Activated T-helper 2 cell treated with anti-CD3 and anti-CD28 coated beads, Interferon-gamma antibody, Interleukin-2, Interleukin-4, amounts not matched to agents 10 μg/mL and 5 μg/mL and 100 μg/mL, durations not matched to agents 14 hours and 24 hours and 36 hours (primary cell): Measurements from ENCODE around the gene LAMTOR4. TPM values are rescaled to one million over a fixed set of nuclear protein-coding genes. Genes with fewer than 3 reads are reported as not detected.
"Not testable (repeated sequence)": the region's sequence is repeated elsewhere in the genome, so short reads cannot be mapped to it uniquely, and the experiment has no call there.

ENCODE experiments used
- DNase-seq: peaks from one replicate; pipeline ENCODE4 v3.0.0; 2021; ENCODE audit warnings: low spot score
- H3K27ac Mint-ChIP-seq: one replicate; pipeline ENCODE4 v1.8.0; 2021; ENCODE audit warnings: mixed read lengths
- H3K27me3 Mint-ChIP-seq: one replicate; pipeline ENCODE4 v1.8.0; 2021; ENCODE audit warnings: low read depth, mixed read lengths
- H3K36me3 Mint-ChIP-seq: one replicate; pipeline ENCODE4 v1.8.0; 2021; ENCODE audit warnings: low read depth, mixed read lengths
- H3K4me1 Mint-ChIP-seq: one replicate; pipeline ENCODE4 v1.8.0; 2021; ENCODE audit warnings: low read depth, mixed read lengths
- H3K4me3 Mint-ChIP-seq: one replicate; pipeline ENCODE4 v1.8.0; 2021; ENCODE audit warnings: low read depth, mild to moderate bottlenecking, moderate library complexity, mixed read lengths
- H3K9me3 Mint-ChIP-seq: one replicate; pipeline ENCODE4 v1.8.0; 2021; ENCODE audit warnings: mixed read lengths
- intact Hi-C: fragments of 100-400 bp; cut with micrococcal nuclease; formaldehyde crosslinking; loops from one replicate; pipeline ENCODE4 v1.15.1; 2023
- total RNA-seq: library from RNA; stranded (reverse); gene quantifications from 2 replicates; pipeline ENCODE4 v1.2.3, GENCODE V29; 2022

LAMTOR4 gene
- total RNA-seq, 1 donor from 2014 or later = 130 TPM

DNA sequence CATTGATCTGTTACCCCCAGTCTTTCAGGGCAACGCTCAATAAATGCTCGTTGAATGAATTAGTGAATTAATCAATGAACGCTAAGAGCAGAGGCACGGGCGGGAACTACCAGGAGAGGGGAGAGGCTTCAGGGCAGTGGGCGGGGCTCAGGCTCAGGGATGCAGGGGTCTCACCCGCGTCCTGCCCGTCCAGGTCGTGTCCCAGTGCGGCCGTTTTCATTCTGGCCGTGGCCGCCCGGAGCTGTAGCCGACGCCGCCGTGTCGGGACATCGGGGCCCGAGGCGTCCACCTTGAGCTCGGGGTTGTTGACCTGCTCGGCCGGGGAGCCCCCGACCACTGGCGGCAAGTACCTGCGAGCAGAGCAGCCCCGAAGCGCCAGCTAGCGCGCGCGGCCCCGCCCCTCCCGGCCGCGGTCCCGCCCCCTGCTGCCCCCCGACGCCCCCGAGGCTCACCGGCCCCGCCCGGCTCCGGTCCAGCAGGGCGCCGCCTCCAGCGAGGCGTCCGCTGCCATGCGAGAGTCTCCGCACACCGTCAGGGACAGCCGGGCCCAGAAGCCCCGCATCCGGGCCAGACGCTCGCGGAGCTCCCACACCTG, 22.5 kb downstream of the LAMTOR4 start:
- no peak for DNase-seq
- intact Hi-C loops = no loop called here

DNA sequence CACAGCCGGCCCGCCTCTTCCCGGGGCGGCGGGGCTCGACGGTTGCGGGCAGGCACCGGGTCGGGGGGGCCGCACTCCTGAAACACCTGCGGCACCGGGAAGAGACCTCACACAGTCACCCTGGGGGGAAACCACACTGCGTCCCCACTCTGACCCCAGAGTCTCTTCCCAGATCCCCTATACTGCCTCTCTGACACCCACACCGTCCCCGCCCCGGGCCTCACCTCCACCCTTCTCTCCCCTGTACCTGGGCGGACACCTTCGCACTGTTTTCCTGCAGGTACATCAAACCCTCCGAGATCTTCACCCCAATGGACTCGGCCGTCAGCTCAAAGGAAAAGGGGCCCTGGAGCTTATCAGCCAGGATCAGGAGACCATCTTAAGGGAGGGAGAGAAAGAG, 23.1 kb downstream of the LAMTOR4 start:
- H3K36me3 Mint-ChIP-seq = peaks cover 8% of the 10 kb centered on the region
- intact Hi-C loops = no loop called here
- peak overlapping the region; percentile 69 for H3K4me3 Mint-ChIP-seq
- no peak for DNase-seq
- no peak overlapping the region for H3K27ac Mint-ChIP-seq
- no peaks in the 10 kb centered on the region for H3K9me3 Mint-ChIP-seq
- H3K27me3 Mint-ChIP-seq = peaks cover 8% of the 10 kb centered on the region
- H3K4me1 Mint-ChIP-seq = peaks cover 50% of the 10 kb centered on the region

More for the DNA sequence above, 22.5 kb downstream of the LAMTOR4 start:
- H3K4me3 Mint-ChIP-seq = peak overlapping the region; percentile 38
- peaks cover 8% of the 10 kb centered on the region for H3K36me3 Mint-ChIP-seq
- peaks cover 8% of the 10 kb centered on the region for H3K27me3 Mint-ChIP-seq
- H3K4me1 Mint-ChIP-seq = peaks cover 52% of the 10 kb centered on the region
- no peaks in the 10 kb centered on the region for H3K9me3 Mint-ChIP-seq
- H3K27ac Mint-ChIP-seq = no peak overlapping the region

DNA sequence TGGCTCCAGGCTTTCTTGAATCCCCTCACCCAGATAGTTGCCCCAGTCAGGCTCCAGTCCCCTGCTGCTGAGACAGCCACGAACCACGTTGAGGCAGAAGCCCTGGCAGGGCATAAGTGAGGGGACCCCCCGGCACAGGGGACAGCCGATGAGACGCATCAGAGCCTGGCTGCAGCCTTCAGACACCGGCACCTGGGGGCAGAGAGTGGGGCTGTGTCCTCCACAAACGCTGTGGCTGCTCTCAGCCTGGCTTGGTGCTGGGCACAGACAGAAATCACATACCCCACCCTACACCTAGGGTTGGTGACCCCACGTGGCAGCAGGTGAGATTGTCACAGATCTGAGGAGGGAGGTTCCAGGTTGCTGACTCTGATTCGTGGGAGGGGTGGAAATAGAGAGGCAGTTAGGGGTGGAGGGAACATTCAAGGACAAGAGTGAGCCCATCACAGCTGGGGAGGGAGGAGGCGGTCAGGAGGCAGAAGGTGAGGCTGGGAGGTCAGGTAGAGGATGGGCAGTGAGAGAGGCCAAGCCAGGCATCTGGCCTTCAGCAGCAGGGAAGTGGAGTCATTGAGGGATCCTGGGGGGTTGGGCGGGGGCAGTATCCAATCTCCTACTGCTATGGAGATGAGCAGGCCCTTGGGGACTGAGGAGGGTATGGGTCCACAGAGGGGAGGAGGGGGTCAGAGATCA, 25.2 kb downstream of the LAMTOR4 start:
- Mint-ChIP-seq H3K4me3 (no peak overlapping the region), H3K36me3 (peaks cover 8% of the 10 kb centered on the region), H3K4me1 (peaks cover 31% of the 10 kb centered on the region), H3K27me3 (peaks cover 8% of the 10 kb centered on the region), H3K9me3 (no peaks in the 10 kb centered on the region), H3K27ac (no peak overlapping the region)
- no peak for DNase-seq
- intact Hi-C loops = no loop called here

- H3K36me3 Mint-ChIP-seq = peaks cover 8% of the 10 kb centered on the region
- no peak for DNase-seq
- no peak overlapping the region for H3K27ac Mint-ChIP-seq
- no peak overlapping the region for H3K4me3 Mint-ChIP-seq
- peaks cover 27% of the 10 kb centered on the region for H3K4me1 Mint-ChIP-seq
- peaks cover 8% of the 10 kb centered on the region for H3K27me3 Mint-ChIP-seq
- no peaks in the 10 kb centered on the region for H3K9me3 Mint-ChIP-seq
- intact Hi-C loops = no loop called here
Observed at GRCh38 chr7:100174582-100174981, 25.9 kb downstream of the LAMTOR4 start.

- no peak overlapping the region for H3K27ac Mint-ChIP-seq
- H3K36me3 Mint-ChIP-seq = peaks cover 10% of the 10 kb centered on the region
- H3K4me3 Mint-ChIP-seq = peak overlapping the region; percentile 71
- H3K4me1 Mint-ChIP-seq = peaks cover 24% of the 10 kb centered on the region
- no peak for DNase-seq
- peaks cover 7% of the 10 kb centered on the region for H3K27me3 Mint-ChIP-seq
- peaks cover 2% of the 10 kb centered on the region for H3K9me3 Mint-ChIP-seq
- intact Hi-C loops = no loop called here
Observed at GRCh38 chr7:100175296-100175935, 26.7 kb downstream of the LAMTOR4 start.

DNA sequence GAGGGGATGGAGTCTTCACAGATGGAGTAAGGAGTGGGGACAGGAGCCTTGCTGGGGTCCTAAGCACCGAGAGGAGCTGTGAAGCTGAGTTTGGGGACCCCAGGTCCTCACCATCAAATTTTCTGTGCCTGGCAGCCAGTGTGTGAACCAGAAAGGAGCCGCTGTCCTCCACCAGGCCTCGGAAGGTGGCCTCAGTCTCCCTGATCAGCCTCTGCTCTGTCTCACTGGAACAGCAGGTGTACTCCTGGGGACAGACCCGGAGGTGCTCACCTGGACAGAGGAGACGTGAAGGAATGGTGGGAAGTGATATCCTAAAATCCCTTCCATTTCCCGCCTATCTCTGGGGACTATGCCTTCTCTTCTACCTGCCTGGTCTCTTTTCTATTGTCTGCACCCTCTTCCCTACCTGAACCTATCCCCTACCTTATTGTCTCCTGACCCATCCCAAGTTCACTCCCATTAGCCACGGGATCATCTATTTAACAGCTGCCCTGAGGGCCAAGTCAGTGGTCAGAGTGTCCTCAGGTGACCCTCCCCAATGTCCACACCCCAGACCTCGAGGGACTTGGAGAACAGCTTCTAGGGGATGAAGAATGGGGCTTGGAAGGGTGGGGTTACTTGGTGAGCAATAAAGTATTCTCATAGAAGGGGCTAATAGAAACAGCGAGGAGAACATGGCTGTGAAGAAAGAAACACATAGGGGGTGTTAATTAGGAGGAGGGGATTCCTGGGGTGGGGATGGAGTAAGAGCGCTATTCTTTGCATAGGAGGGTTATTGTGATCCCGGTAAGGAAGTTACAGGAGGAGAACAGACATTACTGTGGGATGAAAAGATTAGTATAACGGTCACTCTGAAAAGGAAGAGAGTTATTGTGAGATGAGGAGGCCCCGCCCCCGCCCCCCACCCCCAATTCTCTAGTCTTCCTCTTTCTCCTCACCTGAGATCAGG, 27.7 kb downstream of the LAMTOR4 start:
- Mint-ChIP-seq H3K27me3 (peaks cover 4% of the 10 kb centered on the region), H3K4me3 (peak overlapping the region; percentile 82), H3K9me3 (peaks cover 5% of the 10 kb centered on the region), H3K27ac (no peak overlapping the region), H3K36me3 (peaks cover 12% of the 10 kb centered on the region), H3K4me1 (peaks cover 28% of the 10 kb centered on the region)
- DNase-seq = no peak
- intact Hi-C loops = loop anchor here (1.0 kb wide), 1 partner anchor 33 kb away; no protein-coding TSS in a partner anchor

GRCh38 chr7:100177045-100178001, 28.6 kb downstream of the LAMTOR4 start, which contains the start of the genes GPC2 and STAG3:
TSS of gene GPC2 (minus strand) at chr7:100177381. CDS start at chr7:100177199, 182 bp downstream.
TSS of gene STAG3 (plus strand) at chr7:100177918. CDS start at chr7:100180557, 2,639 bp downstream.
- H3K27ac Mint-ChIP-seq = peak within 1 kb of the TSS; percentile 77
- H3K36me3 Mint-ChIP-seq = peaks cover 18% of the 10 kb centered on the region
- H3K4me3 Mint-ChIP-seq = peak within 1 kb of the TSS; percentile 82
- DNase-seq = peak; percentile 98
- peaks cover 35% of the 10 kb centered on the region for H3K4me1 Mint-ChIP-seq
- H3K9me3 Mint-ChIP-seq = peaks cover 5% of the 10 kb centered on the region
- intact Hi-C loops = loop anchor here (1.0 kb wide), 1 partner anchor 32 kb away; no protein-coding TSS in a partner anchor
- H3K27me3 Mint-ChIP-seq = peaks cover 2% of the 10 kb centered on the region

DNA sequence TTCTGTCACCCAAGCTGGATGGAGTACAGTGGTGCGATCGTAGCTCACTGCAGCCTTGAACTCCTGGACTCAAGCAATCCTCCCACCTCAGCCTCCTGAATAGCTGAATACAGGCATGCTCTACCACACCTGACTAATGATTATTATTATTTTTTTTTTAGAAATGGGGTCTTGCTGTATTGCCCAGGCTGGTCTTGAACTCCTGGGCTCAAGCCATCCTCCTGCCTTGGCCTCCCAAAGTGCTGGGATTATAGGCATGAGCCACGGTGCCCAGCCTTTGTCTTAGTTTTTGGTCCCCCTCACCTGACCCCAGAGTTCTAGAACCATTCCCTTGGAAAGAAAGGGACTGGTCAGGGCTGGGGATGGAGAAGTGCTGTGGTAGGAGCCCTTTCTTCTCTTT, 31.4 kb downstream of the LAMTOR4 start:
- Mint-ChIP-seq H3K36me3 (peaks cover 14% of the 10 kb centered on the region), H3K4me3 (peak overlapping the region; percentile 48), H3K4me1 (peaks cover 41% of the 10 kb centered on the region), H3K27ac (peak overlapping the region; percentile 77)
- DNase-seq, H3K9me3 Mint-ChIP-seq, intact Hi-C loops, H3K27me3 Mint-ChIP-seq: not testable (repeated sequence)

GRCh38 chr7:100182616-100183015, 33.9 kb downstream of the LAMTOR4 start:
- H3K27me3 Mint-ChIP-seq, DNase-seq, H3K4me3 Mint-ChIP-seq, H3K27ac Mint-ChIP-seq, intact Hi-C loops, H3K9me3 Mint-ChIP-seq: not testable (repeated sequence)
- Mint-ChIP-seq H3K36me3 (peaks cover 14% of the 10 kb centered on the region), H3K4me1 (peaks cover 29% of the 10 kb centered on the region)

DNA sequence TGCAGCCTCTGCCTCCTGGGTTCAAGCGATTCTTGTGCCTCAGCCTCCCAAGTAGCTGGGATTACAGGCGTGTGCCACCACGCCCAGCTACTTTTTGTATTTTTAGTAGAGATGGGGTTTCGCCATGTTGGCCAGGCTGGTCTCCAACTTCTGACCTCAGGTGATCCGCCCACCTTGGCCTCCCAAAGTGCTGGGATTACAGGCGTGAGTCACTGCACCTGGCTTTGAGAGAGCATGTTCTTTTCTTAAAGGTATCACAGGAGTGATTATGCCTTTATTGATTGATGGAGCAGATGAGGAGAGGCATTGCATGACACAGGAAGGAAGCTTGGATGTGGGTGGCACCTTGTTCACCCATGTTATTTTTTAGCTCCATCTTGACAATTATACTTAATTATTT, 34.4 kb downstream of the LAMTOR4 start:
- H3K9me3 Mint-ChIP-seq, H3K27ac Mint-ChIP-seq, DNase-seq, H3K4me3 Mint-ChIP-seq, intact Hi-C loops, H3K27me3 Mint-ChIP-seq: not testable (repeated sequence)
- Mint-ChIP-seq H3K4me1 (peaks cover 29% of the 10 kb centered on the region), H3K36me3 (peaks cover 14% of the 10 kb centered on the region)

GRCh38 chr7:100185726-100186125, 37.0 kb downstream of the LAMTOR4 start:
- no peak for DNase-seq
- peaks cover 18% of the 10 kb centered on the region for H3K36me3 Mint-ChIP-seq
- H3K27me3 Mint-ChIP-seq = no peaks in the 10 kb centered on the region
- H3K9me3 Mint-ChIP-seq = no peaks in the 10 kb centered on the region
- no peak overlapping the region for H3K27ac Mint-ChIP-seq
- no peak overlapping the region for H3K4me3 Mint-ChIP-seq
- intact Hi-C loops = no loop called here
- H3K4me1 Mint-ChIP-seq = peaks cover 30% of the 10 kb centered on the region
